ENCODE results near the gene ATP9B. TPM values are rescaled to one million over a fixed set of nuclear protein-coding genes. Genes with fewer than 3 reads are reported as not detected.

Gene ATP9B
- total RNA-seq, 1 experiment from 2014 or later, result 20.9 TPM

DNA sequence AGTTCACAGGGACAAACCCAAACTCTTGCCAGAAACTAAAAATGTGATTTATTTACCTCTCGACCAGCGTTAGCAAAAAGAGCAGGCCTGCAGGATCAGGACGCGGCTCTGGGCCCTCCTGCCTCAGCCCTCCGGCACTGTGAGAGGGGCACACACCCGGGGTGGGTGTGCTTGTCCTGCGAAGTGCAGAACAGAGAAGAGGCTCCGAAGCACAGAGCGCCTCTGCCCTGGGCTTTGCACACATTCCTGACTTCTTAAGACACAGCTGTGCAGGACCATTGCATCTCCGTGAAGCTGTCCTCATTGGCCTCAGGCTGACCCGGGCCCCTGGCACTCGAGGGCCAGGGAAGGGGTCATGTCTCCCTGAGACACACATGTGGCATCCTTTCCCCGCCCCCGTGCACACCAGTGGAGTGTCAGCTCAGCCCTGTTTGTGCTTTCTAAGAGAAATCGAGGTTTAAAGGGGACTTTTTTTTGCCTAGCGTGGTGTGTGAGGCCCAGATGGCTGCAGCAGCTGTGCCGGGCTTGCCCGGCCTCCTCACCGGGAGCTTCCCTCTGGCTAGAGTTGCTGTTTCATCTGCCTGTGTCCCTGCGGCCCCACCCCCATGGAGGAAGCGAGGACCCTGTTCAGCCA, 316.6 kb downstream of the ATP9B start:
- Mint-ChIP-seq H3K27ac (no peak overlapping the region), H3K36me3 (ENCODE audit: insufficient read depth in 1 of 3, low read depth in 3 of 3) (no peaks in the 10 kb centered on the region), H3K4me1 (peaks cover 0 to 2% of the 10 kb centered on the region in 2 experiments; a peak in 1 of 4 replicates), H3K9me3 (no peaks in the 10 kb centered on the region; a peak in 2 of 5 replicates), H3K4me3 (no peak overlapping the region), H3K27me3 (ENCODE audit: low read depth) (peaks cover 42% of the 10 kb centered on the region)
- no peak overlapping the region for H2AFZ ChIP-seq (ENCODE audit: low read length)
- H3K9me3 ChIP-seq (ENCODE audit: control insufficient read depth, low read depth, low read length), result no peaks in the 10 kb centered on the region
- H3K23me2 ChIP-seq (ENCODE audit: insufficient read length, low read depth, low read length, poor library complexity, severe bottlenecking), result no peaks in the 10 kb centered on the region
- H3T11ph ChIP-seq (ENCODE audit: low read length), result no peak overlapping the region
- no peak overlapping the region for H2BK15ac ChIP-seq (ENCODE audit: low read depth, low read length)
- H2BK12ac ChIP-seq (ENCODE audit: insufficient read length, low read depth, low read length), result no peak overlapping the region
- TF ChIP-seq, protein P1, sequence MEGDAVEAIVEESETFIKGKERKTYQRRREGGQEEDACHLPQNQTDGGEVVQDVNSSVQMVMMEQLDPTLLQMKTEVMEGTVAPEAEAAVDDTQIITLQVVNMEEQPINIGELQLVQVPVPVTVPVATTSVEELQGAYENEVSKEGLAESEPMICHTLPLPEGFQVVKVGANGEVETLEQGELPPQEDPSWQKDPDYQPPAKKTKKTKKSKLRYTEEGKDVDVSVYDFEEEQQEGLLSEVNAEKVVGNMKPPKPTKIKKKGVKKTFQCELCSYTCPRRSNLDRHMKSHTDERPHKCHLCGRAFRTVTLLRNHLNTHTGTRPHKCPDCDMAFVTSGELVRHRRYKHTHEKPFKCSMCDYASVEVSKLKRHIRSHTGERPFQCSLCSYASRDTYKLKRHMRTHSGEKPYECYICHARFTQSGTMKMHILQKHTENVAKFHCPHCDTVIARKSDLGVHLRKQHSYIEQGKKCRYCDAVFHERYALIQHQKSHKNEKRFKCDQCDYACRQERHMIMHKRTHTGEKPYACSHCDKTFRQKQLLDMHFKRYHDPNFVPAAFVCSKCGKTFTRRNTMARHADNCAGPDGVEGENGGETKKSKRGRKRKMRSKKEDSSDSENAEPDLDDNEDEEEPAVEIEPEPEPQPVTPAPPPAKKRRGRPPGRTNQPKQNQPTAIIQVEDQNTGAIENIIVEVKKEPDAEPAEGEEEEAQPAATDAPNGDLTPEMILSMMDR (conservative IDR thresholded peaks at IDR 0.05), result no peak
- H3K27me3 ChIP-seq (ENCODE audit: insufficient read depth, low read length), result no peaks in the 10 kb centered on the region; the same call in 1 of the 2 replicates
- no peak overlapping the region for H2BK20ac ChIP-seq (ENCODE audit: low read depth, low read length, poor library complexity, severe bottlenecking)
- WGBS (ENCODE audit: extremely low coverage, insufficient read length, low lambda C conversion rate), result no CpG with 5 or more reads among the region's 21 CpGs
- H2BK5ac ChIP-seq (ENCODE audit: insufficient read length, low read length), result no peak overlapping the region
- no peak overlapping the region for H4K91ac ChIP-seq (ENCODE audit: insufficient read length, low read depth, low read length)
- no peak overlapping the region for H3K14ac ChIP-seq (ENCODE audit: insufficient read depth, low read length)
- H3K23ac ChIP-seq (ENCODE audit: insufficient read length, low read depth, low read length), result no peak overlapping the region
- no peaks in the 10 kb centered on the region for H3K79me1 ChIP-seq (ENCODE audit: insufficient read depth, low read depth, low read length, poor library complexity, severe bottlenecking)
- H3K56ac ChIP-seq (ENCODE audit: insufficient read length, low read depth, low read length), result no peak overlapping the region
- no peak overlapping the region for H3K4ac ChIP-seq (ENCODE audit: low read depth, low read length)
- no peak overlapping the region for H3K9ac ChIP-seq (ENCODE audit: extremely low read depth, insufficient read length, low read length)
- H3K4me2 ChIP-seq (ENCODE audit: insufficient read depth, insufficient read length, low read length), result no peak overlapping the region
- H3K79me2 ChIP-seq (ENCODE audit: insufficient read depth, low read length), result no peaks in the 10 kb centered on the region
- H4K5ac ChIP-seq (ENCODE audit: insufficient read length, low read depth, low read length), result no peak overlapping the region
- no peak overlapping the region for H3K18ac ChIP-seq (ENCODE audit: insufficient read length, low read depth, low read length)
- no peaks in the 10 kb centered on the region for H3K4me1 ChIP-seq (ENCODE audit: insufficient read depth, low read length)
- no peaks in the 10 kb centered on the region for H4K20me1 ChIP-seq (ENCODE audit: control insufficient read depth, insufficient read depth, insufficient read length)
- no peak overlapping the region for H2AK5ac ChIP-seq (ENCODE audit: insufficient read length, low read length)
- H4K8ac ChIP-seq (replicated peaks; ENCODE audit: insufficient read length, low read depth, low read length), result no peak overlapping the region
- no peak overlapping the region for H3K27ac ChIP-seq (ENCODE audit: insufficient read length, low read depth, low read length)
- DNase-seq, result peak; percentile 25
- no peak overlapping the region for H2BK120ac ChIP-seq (ENCODE audit: low read depth, low read length, poor library complexity, severe bottlenecking)
